Stimulated activated naive CD8-positive, alpha-beta T cell treated with anti-CD3 and anti-CD28 coated beads, Interleukin-15, Interleukin-2, amounts not matched to agents 100 ng/mL and 50 ng/mL, for 24 hours (primary cell): ENCODE data around the gene APBB2.
"Not testable (repeated sequence)": the region's sequence is repeated elsewhere in the genome, so short reads cannot be mapped to it uniquely, and the experiment has no call there.

Source experiments
- H3K27ac Mint-ChIP-seq: one replicate; pipeline ENCODE4 v1.8.0; 2021; ENCODE audit warnings: mild to moderate bottlenecking, mixed read lengths
- H3K27me3 Mint-ChIP-seq: one replicate; pipeline ENCODE4 v1.8.0; 2021; ENCODE audit warnings: mixed read lengths
- H3K36me3 Mint-ChIP-seq: one replicate; pipeline ENCODE4 v1.8.0; 2021; ENCODE audit warnings: low read depth, mixed read lengths
- H3K4me1 Mint-ChIP-seq: one replicate; pipeline ENCODE4 v1.8.0; 2021; ENCODE audit warnings: low read depth, mixed read lengths
- H3K4me3 Mint-ChIP-seq: one replicate; pipeline ENCODE4 v1.8.0; 2021; ENCODE audit warnings: mild to moderate bottlenecking, mixed read lengths
- H3K9me3 Mint-ChIP-seq: one replicate; pipeline ENCODE4 v1.8.0; 2021; ENCODE audit warnings: mixed read lengths

The APBB2 gene

DNA sequence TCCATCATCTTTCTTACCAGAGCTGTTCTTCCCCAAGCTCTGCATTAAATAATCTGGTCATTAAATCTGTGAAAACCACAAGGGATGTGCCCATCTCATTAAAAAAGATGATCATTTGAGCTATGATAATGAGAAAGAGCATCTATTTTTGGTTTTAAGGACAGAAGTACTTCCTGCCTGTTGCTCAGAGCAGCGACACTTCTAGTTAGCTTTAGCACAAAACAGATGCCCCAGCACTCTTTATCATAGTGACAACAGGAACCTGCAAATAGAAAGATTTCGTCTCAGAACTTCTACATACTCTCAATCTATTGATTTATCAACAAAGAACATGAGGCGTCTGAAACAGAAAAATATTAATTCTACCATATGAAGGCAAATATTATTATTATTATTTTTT lies 140.1 kb downstream of the APBB2 start:
- H3K36me3 Mint-ChIP-seq: no peaks in the 10 kb centered on the region
- no peak overlapping the region for H3K27ac Mint-ChIP-seq
- H3K4me1 Mint-ChIP-seq: no peaks in the 10 kb centered on the region
- no peaks in the 10 kb centered on the region for H3K9me3 Mint-ChIP-seq
- H3K27me3 Mint-ChIP-seq: peaks cover 14% of the 10 kb centered on the region
- no peak overlapping the region for H3K4me3 Mint-ChIP-seq

DNA sequence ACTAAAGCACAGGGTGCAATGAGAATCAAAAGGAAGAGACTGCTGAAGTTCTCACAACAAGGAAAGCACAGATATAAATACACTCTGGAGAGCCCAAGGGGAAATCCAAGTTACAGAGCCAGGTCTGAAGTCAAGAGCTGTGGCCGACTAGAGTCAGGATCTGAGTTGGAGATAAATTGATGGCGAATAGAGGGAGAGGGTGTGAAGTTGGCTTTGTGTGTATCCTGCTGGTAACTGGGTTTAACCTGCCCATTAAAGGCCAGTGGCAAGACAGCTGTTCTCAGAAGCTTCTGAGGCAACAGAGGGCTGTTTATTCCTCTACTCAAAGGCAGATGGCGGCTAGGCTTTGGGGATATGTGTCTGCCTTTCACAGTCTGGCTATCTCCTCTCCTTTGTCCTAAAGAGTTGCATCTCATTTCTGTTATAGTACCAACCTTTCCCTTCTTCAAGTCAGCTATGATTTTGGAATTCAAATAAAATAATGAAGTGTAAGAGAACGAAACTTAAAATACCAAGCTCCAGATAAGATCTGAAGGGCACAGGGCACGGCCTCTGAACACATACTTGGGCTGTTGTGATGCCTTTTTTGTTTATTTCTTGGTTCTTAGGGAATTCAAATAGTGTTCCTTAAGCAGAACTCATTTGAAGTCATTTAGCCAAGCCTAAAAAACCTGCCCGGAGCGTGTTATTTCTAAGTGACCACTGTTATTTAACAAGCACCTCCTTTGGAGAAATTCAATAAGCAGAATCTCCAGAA lies 142.1 kb downstream of the APBB2 start:
- H3K9me3 Mint-ChIP-seq: no peaks in the 10 kb centered on the region
- H3K36me3 Mint-ChIP-seq: no peaks in the 10 kb centered on the region
- no peaks in the 10 kb centered on the region for H3K4me1 Mint-ChIP-seq
- H3K27me3 Mint-ChIP-seq: peaks cover 8% of the 10 kb centered on the region
- no peak overlapping the region for H3K4me3 Mint-ChIP-seq
- H3K27ac Mint-ChIP-seq: no peak overlapping the region

DNA sequence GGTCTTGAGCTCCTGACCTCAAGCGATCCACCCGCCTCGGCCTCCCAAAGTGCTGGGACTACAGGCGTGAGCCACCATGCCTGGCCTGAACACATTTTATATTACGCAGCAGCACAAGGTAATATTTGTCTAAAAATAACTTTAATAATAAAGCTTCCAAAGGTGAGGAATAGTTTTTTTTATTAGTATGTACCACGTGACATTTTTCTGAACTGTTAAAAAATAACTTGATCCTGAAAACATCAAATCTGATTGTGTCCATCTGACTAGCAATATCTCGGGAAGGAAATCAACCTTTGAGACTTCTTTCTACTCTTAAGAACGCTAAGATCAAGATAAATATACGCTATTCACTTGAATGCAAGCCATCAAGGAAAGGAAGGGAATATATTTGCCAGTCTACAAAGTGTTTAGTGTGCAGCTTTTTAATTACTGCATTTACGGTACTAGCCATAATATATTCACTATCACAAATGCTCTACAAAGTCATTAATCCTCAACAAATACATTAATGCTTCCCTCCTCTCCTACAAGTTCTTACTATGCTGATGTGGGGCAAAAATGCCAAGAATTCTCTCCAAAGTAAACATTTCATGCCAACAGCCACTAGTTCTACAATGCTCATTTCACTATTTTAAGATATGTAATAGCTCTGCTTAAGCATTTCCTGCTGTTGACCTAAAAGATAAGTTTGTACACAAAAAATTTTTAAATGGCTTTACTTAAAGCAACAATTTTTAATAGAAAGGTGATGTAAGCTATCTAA lies 143.6 kb downstream of the APBB2 start:
- H3K36me3 Mint-ChIP-seq: no peaks in the 10 kb centered on the region
- peaks cover 7% of the 10 kb centered on the region for H3K27me3 Mint-ChIP-seq
- no peak overlapping the region for H3K4me3 Mint-ChIP-seq
- no peaks in the 10 kb centered on the region for H3K9me3 Mint-ChIP-seq
- no peak overlapping the region for H3K27ac Mint-ChIP-seq
- H3K4me1 Mint-ChIP-seq: no peaks in the 10 kb centered on the region

DNA sequence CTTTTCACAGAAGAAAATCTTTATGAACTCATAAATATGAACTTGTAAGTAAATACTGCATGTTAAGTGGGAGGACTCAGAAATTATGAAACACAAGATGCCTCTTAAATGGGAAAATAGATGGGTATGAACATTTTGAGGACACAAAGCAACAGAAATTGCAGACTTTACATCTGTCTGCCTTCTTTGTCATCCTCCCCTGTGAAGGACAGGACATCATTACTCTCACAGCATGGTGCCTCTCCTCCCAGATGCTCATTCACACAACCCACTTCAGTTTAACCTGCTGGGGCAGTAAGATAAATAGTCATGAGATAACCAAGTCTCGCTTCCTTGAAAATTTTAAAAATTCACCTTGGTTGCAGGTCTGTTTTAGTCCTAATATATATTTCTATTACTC lies 144.5 kb downstream of the APBB2 start:
- peaks cover 7% of the 10 kb centered on the region for H3K27me3 Mint-ChIP-seq
- no peaks in the 10 kb centered on the region for H3K9me3 Mint-ChIP-seq
- no peaks in the 10 kb centered on the region for H3K4me1 Mint-ChIP-seq
- no peak overlapping the region for H3K27ac Mint-ChIP-seq
- H3K4me3 Mint-ChIP-seq: no peak overlapping the region
- no peaks in the 10 kb centered on the region for H3K36me3 Mint-ChIP-seq

DNA sequence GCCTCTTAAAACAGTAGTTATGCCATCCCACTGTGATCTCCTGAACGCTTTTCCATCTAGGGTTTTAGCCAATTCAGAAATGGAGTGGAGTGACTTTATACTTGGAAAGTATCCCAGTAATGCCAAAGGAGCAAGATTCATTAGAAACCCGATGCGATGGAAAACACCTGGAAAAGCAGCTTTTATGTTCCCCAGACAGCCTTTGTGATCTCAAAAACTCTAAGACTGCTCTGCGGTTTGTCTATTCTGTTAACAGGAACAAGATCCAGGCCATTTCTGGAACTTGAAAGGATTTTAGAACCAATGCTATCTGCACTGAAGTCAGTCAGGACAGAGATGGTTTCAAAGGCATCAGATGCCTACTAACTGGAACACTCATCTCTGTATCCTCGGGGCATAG lies 145.1 kb downstream of the APBB2 start:
- peaks cover 7% of the 10 kb centered on the region for H3K27me3 Mint-ChIP-seq
- no peaks in the 10 kb centered on the region for H3K9me3 Mint-ChIP-seq
- no peak overlapping the region for H3K4me3 Mint-ChIP-seq
- H3K27ac Mint-ChIP-seq: no peak overlapping the region
- no peaks in the 10 kb centered on the region for H3K4me1 Mint-ChIP-seq
- H3K36me3 Mint-ChIP-seq: no peaks in the 10 kb centered on the region

DNA sequence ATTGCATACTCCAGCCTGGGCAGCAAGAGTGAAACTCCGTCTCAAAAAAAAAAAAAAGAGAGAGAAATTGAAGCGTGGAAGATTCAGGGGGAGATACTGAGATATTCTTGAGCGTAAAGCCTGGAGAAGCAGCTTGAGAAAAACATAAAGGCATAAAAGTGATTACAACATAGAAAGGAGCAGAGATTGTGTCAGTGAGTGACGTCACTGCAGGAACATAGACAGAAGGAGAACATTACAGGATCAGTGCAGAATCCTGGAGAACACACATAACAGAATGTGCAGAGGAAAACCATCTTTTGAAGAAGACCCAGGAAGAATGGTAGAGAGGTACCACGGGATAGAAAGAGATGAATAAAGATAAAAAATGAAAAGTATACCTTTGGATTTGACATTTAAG lies 147.0 kb downstream of the APBB2 start:
- H3K4me1 Mint-ChIP-seq: no peaks in the 10 kb centered on the region
- H3K9me3 Mint-ChIP-seq: no peaks in the 10 kb centered on the region
- no peaks in the 10 kb centered on the region for H3K27me3 Mint-ChIP-seq
- H3K36me3 Mint-ChIP-seq: no peaks in the 10 kb centered on the region
- no peak overlapping the region for H3K4me3 Mint-ChIP-seq
- H3K27ac Mint-ChIP-seq: no peak overlapping the region

DNA sequence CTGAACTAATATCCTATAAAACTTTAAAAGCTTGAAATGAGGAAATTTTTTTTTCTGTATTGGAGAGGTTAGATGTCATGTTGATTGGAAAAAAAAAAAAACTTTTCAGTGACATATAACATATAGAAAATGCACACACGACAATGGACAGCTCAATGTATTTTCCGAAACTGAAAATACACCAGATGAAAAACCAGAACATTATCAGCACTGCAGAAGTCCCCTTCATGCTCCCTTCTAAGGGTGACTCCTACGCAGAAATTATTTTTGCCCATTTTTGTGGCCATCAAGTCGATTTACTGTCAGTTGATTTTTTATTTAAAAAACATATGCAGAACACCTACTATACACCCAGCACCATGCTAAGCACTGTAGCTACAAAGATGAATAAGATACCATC lies 148.3 kb downstream of the APBB2 start:
- Mint-ChIP-seq H3K9me3 (no peaks in the 10 kb centered on the region), H3K27ac (no peak overlapping the region), H3K36me3 (no peaks in the 10 kb centered on the region), H3K4me3 (no peak overlapping the region), H3K4me1 (no peaks in the 10 kb centered on the region), H3K27me3 (no peaks in the 10 kb centered on the region)

DNA sequence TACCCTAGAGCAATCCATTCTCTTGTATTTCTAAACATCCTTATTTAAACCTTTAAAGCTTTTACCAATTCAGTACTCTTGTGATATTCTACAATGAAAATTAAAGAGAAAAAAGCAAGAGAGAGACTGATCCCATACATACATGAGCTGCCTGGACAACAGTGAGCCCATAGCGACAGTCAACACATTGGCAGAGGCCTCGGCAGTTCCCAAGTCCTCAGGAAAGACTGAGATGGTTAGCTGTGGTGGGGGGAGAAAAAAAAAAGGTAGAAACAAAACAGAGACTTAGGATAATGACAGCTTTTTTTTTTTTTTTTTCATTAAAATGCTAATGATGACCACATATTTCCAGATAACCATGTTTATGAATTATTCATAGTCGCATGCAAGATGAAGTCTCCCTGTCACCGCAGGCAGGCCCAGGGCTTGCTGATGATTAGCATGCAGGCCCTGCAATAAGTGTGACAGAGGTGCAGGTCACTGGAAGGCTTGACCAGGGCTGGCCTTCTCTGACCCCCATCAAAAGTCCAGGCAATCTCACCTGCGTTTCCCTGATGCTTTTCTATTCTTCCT lies 148.8 kb downstream of the APBB2 start:
- no peak overlapping the region for H3K27ac Mint-ChIP-seq
- no peaks in the 10 kb centered on the region for H3K9me3 Mint-ChIP-seq
- no peaks in the 10 kb centered on the region for H3K4me1 Mint-ChIP-seq
- H3K4me3 Mint-ChIP-seq: no peak overlapping the region
- no peaks in the 10 kb centered on the region for H3K27me3 Mint-ChIP-seq
- H3K36me3 Mint-ChIP-seq: no peaks in the 10 kb centered on the region

DNA sequence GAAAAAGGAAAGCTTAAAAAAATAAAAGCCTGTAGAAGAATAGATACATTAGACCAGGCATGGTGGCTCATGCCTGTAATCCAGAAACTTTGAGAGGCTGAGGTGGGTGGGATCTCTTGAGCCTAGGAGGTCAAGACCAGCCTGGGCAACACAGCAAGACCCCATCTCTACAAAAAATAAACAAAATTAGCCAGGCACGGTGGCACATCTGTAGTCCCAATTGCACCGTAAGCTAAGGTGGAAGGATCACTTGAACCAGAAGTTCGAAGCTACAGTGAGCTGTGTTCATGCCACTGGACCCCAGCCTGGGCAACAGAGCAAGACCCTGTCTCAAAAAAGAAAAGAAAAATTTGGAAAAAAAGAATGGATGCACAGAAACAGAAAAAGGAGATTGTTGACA lies 149.4 kb downstream of the APBB2 start:
- no peaks in the 10 kb centered on the region for H3K4me1 Mint-ChIP-seq
- H3K27ac Mint-ChIP-seq: no peak overlapping the region
- no peaks in the 10 kb centered on the region for H3K27me3 Mint-ChIP-seq
- no peaks in the 10 kb centered on the region for H3K9me3 Mint-ChIP-seq
- H3K4me3 Mint-ChIP-seq: no peak overlapping the region
- H3K36me3 Mint-ChIP-seq: no peaks in the 10 kb centered on the region

DNA sequence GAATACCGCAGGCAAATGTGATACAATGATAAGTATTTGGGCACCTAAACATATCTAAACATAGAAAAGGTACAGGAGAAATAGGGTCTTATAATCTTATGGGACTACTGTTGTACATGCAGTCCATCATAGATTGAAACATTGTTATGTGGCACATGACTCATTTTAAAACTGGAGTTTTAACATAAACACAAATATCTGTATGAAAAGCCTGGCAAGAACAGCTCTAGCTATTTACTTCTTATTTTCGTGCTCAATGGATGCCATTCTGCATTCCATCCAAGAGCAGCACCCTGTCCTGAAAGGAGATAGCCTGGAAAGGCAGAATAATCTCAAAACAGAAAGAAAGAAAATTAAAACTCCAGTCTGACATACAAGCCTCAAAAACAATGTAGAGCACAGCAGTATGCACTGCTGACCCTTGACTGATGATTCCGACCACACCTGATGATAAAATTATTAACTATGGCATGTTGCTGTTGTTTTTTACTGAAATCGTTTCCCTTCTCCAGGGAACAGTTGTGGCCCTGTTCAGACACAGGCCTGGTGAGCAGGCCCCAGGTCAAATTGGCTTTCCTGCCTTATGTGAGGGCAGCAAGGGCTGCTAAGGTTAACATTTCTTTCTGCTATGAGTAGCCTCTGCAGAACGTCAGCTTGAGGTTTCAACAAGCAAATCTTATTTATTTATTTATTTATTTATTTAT lies 152.7 kb downstream of the APBB2 start:
- Mint-ChIP-seq H3K36me3 (no peaks in the 10 kb centered on the region), H3K9me3 (peaks cover 6% of the 10 kb centered on the region), H3K27me3 (peaks cover 1% of the 10 kb centered on the region), H3K4me3 (no peak overlapping the region), H3K27ac (no peak overlapping the region), H3K4me1 (no peaks in the 10 kb centered on the region)

DNA sequence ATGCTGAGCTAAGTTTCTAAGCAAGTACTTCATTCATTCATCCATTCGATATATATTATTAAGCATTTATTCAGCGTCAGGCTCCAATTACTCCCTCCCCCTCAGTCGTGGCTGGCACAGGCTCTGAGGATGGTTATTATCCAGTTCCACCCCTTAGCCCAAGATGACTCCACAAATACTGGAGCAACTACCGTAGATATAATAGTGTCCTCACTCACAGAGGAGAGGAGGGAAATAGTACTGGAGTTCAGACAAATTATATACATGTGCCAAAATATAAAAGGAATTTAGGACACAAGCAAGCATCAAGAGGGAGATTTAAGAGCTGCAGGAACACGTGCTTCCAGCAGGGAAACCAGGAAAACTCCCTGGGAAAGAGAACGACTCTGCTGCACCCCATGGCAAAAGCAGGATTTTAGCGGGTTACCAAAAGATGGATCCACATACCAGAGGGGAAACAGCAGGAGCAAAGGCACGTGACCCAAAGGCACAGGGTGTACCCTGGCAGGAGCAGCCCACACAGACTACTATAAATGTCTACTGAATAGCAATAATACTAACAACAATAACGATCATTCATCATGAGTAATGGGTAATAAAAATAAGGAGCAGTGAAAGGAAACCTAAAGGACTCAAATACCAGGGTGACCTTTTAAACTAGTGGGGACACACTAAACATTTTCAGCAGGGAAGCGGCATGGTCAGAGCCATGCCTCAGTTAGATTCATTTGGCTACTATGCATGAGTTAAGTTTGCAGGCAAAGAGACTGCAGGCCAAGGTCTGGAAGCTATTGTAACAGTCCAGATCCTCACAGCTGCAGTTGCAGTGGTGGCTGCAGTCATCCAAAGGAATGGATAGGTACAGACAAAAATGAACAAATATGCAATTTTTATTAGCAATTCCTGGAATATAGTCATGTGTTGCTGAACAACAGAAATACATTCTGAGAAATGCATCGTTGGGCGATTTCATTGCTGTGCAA lies 153.7 kb downstream of the APBB2 start:
- Mint-ChIP-seq H3K4me1 (no peaks in the 10 kb centered on the region), H3K36me3 (no peaks in the 10 kb centered on the region), H3K27me3 (peaks cover 7% of the 10 kb centered on the region)

DNA sequence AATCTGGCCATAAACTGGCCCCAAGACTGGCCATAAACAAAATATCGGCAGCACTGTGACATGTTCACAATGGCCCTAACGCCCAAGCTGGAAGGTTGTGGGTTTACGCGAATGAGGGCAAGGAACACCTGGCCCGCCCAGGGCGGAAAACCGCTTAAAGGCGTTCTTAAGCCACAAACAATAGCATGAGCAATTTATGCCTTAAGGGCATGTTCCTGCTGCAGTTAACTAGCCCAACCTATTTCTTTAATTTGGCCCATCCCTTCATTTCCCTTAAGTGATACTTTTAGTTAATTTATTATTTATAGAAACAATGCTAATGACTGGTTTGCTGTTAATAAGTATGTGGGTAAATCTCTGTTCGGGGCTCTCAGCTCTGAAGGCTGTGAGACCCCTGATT lies 154.9 kb downstream of the APBB2 start:
- not testable (repeated sequence) for H3K4me3 Mint-ChIP-seq, H3K36me3 Mint-ChIP-seq, H3K27ac Mint-ChIP-seq, H3K4me1 Mint-ChIP-seq
- H3K9me3 Mint-ChIP-seq: peaks cover 15% of the 10 kb centered on the region
- peaks cover 15% of the 10 kb centered on the region for H3K27me3 Mint-ChIP-seq

More for the DNA sequence above, 153.7 kb downstream of the APBB2 start:
- H3K9me3 Mint-ChIP-seq: peaks cover 10% of the 10 kb centered on the region
- no peak overlapping the region for H3K27ac Mint-ChIP-seq
- H3K4me3 Mint-ChIP-seq: no peak overlapping the region

DNA sequence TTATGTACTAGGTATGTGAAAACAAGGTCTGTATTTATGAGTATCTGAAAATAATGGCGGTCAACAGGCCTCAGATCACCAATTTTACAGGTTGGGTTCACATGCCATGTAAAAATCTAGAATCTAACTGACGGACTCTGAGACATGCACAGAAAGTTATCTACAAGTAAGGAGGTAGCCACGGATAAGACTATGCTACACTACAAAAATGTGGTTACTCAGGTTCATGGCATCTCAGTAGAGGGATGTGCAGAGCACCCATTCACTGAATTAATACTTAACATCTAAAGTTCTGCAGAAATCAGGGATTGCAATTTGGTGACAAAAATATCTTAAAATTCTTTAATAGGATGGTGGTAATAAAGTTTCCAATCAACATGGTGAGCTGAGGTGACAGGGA lies 155.9 kb downstream of the APBB2 start:
- Mint-ChIP-seq H3K27ac (no peak overlapping the region), H3K4me3 (no peak overlapping the region), H3K9me3 (peaks cover 15% of the 10 kb centered on the region), H3K27me3 (peaks cover 15% of the 10 kb centered on the region), H3K4me1 (no peaks in the 10 kb centered on the region), H3K36me3 (no peaks in the 10 kb centered on the region)

DNA sequence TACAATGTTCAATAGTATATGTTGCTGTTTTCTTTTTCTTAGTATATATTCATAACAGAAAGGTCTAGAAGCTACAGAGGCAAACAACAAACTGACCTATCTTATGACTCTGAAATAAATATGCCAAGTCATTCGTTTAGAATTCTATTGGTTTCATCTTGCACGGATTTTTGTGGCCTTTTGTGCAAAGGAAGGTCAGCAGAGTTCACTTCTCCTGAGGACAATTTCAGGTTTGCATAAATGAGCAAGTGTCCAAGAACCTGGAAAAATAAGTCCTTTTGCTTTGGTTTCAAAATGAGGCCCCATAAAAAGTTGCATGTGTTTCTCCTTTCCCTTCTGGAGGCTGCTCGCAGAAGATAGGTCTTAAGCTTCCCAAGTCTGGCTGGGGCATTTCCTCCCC lies 156.9 kb downstream of the APBB2 start:
- H3K9me3 Mint-ChIP-seq: peaks cover 15% of the 10 kb centered on the region
- no peaks in the 10 kb centered on the region for H3K36me3 Mint-ChIP-seq
- H3K4me1 Mint-ChIP-seq: no peaks in the 10 kb centered on the region
- H3K4me3 Mint-ChIP-seq: no peak overlapping the region
- peaks cover 15% of the 10 kb centered on the region for H3K27me3 Mint-ChIP-seq
- H3K27ac Mint-ChIP-seq: no peak overlapping the region
